B cell (primary cell): Measurements from ENCODE around the gene CHMP6. TPM values are rescaled to one million over a fixed set of nuclear protein-coding genes. Genes with fewer than 3 reads are reported as not detected.

Experiments used
- ATAC-seq: fragments of 200-7000 bp; cut with Tn5 transposase; one replicate; pipeline ENCODE4 v1.10.0; 2021; ENCODE audit warnings: low read depth, mild to moderate bottlenecking, moderate number of reproducible peaks, moderate library complexity
- CTCF ChIA-PET: fragments of 350-600 bp; sonication (Branson Sonifier 250); formaldehyde crosslinking; loops from one replicate; lab custom pipeline; 2021; ENCODE audit warnings: antibody characterized with exemption, inconsistent platforms; lab: Charles Lee
- POLR2A ChIA-PET: fragments of 350-600 bp; sonication (Branson Sonifier 250); formaldehyde crosslinking; loops from one replicate; lab custom pipeline; 2021; ENCODE audit warnings: antibody characterized with exemption; lab: Charles Lee
- DNase-seq: peaks from one replicate; pipeline ENCODE4 v3.0.0; 2013
- H2AFZ ChIP-seq: 2 replicates; pipeline ENCODE4 v1.6.1; 2012; ENCODE audit warnings: mild to moderate bottlenecking, low read depth, low read length; ENCODE audit not compliant: insufficient read depth, poor library complexity, severe bottlenecking
- H3K27ac ChIP-seq, 2 donors: 1 replicate in 1 of 2; 2 replicates in 1 of 2; pipeline ENCODE4 v1.5.1; 2012 to 2013; ENCODE audit warnings: low read length in 2 of 2, mild to moderate bottlenecking in 2 of 2, moderate library complexity in 1 of 2
- H3K27me3 ChIP-seq, 4 experiments: fragments of 200-600 bp in 1 of 4; sonication (generic) in 1 of 4; replicated peaks in 1 of 4; 1 replicate in 2 of 4; 2 replicates in 2 of 4; pipeline versions ENCODE4 v1.6.1 to v1.7.0; 2013 to 2016; ENCODE audit warnings: low read length in 3 of 4, mild to moderate bottlenecking in 2 of 4, mixed read lengths in 1 of 4, moderate library complexity in 1 of 4; ENCODE audit not compliant: insufficient read depth in 4 of 4, control insufficient read depth in 3 of 4; ENCODE audit errors: control extremely low read depth in 1 of 4
- H3K36me3 ChIP-seq, 2 experiments: replicated peaks in 1 of 2; 1 replicate in 1 of 2; 2 replicates in 1 of 2; pipeline versions ENCODE4 v1.6.1 to v1.7.1; 2013; ENCODE audit warnings: low read length in 1 of 2; ENCODE audit not compliant: insufficient read depth in 2 of 2, control insufficient read depth in 1 of 2; ENCODE audit errors: control extremely low read depth in 1 of 2, extremely low read depth in 1 of 2
- H3K4me1 ChIP-seq, 2 donors: fragments of 200-600 bp in 1 of 2; sonication (generic) in 1 of 2; 1 replicate in 1 of 2; 2 replicates in 1 of 2; pipeline versions ENCODE4 v1.5.1 to v1.6.1; 2013 to 2017; ENCODE audit warnings: low read length in 2 of 2; ENCODE audit not compliant: control insufficient read depth in 2 of 2, insufficient read depth in 2 of 2
- H3K4me2 ChIP-seq: replicated peaks from 2 replicates; pipeline ENCODE3; 2012; ENCODE audit warnings: mild to moderate bottlenecking, low read depth, low read length; ENCODE audit not compliant: poor library complexity, severe bottlenecking
- H3K4me3 ChIP-seq, 5 experiments: fragments of 200-600 bp in 1 of 5; sonication (generic) in 1 of 5; 1 replicate in 3 of 5; 2 replicates in 2 of 5; pipeline versions ENCODE4 v1.5.1 to v1.7.0; 2011 to 2016; ENCODE audit warnings: low read length in 4 of 5, mild to moderate bottlenecking in 4 of 5, low read depth in 2 of 5, control low read depth in 1 of 5, moderate library complexity in 1 of 5; ENCODE audit not compliant: insufficient read depth in 1 of 5; ENCODE audit errors: control extremely low read depth in 1 of 5, extremely low read depth in 1 of 5
- H3K79me2 ChIP-seq: fragments of 200-600 bp; sonication (generic); one replicate; pipeline ENCODE4 v1.6.0; 2016; ENCODE audit warnings: low read length; ENCODE audit not compliant: control insufficient read depth, insufficient read depth
- H3K9ac ChIP-seq: fragments of 200-600 bp; sonication (generic); 2 replicates; pipeline ENCODE4 v1.6.1; 2017; ENCODE audit warnings: mild to moderate bottlenecking, low read length, moderate library complexity
- H3K9me3 ChIP-seq, 3 donors: one replicate each; pipeline versions ENCODE4 v1.6.1 to v1.7.1; 2013; ENCODE audit warnings: low read length in 2 of 3; ENCODE audit not compliant: control insufficient read depth in 2 of 3, insufficient read depth in 1 of 3; ENCODE audit errors: control extremely low read depth in 1 of 3
- H4K20me1 ChIP-seq: 2 replicates; pipeline ENCODE4 v1.6.0; 2012; ENCODE audit warnings: mild to moderate bottlenecking, low read length; ENCODE audit not compliant: insufficient read depth, control insufficient read depth, poor library complexity, severe bottlenecking
- H3K27ac Mint-ChIP-seq: one replicate; pipeline ENCODE4 v1.8.0; 2021; ENCODE audit warnings: mixed read lengths
- H3K27me3 Mint-ChIP-seq: one replicate; pipeline ENCODE4 v1.8.0; 2021; ENCODE audit warnings: mixed read lengths
- H3K4me1 Mint-ChIP-seq: one replicate; pipeline ENCODE4 v1.8.0; 2021; ENCODE audit warnings: mixed read lengths
- H3K4me3 Mint-ChIP-seq: one replicate; pipeline ENCODE4 v1.8.0; 2021; ENCODE audit warnings: mixed read lengths
- H3K9me3 Mint-ChIP-seq: one replicate; pipeline ENCODE4 v1.8.0; 2022; ENCODE audit warnings: mixed read lengths; ENCODE audit not compliant: insufficient read depth
- EZH2 ChIP-seq: IDR thresholded peaks from 2 replicates; pipeline ENCODE4 v1.6.1; 2012; ENCODE audit warnings: borderline replicate concordance, low read depth, mild to moderate bottlenecking, moderate library complexity, low read length; ENCODE audit not compliant: insufficient read depth, poor library complexity, severe bottlenecking
- WGBS: methylation state at CpG from one replicate; pipeline ENCODE4 v1.1.5; 2013; ENCODE audit warnings: missing lambda C conversion rate; ENCODE audit not compliant: insufficient coverage; 5-methylcytosine and 5-hydroxymethylcytosine counted together
- intact Hi-C: fragments of 100-400 bp; cut with micrococcal nuclease; formaldehyde crosslinking; loops from one replicate; pipeline ENCODE4 v1.10.0; 2022
- polyA plus RNA-seq: library from polyadenylated mRNA; depleted of rRNA; stranded (reverse); fragments of >200 nt; gene quantifications from 2 replicates; pipeline ENCODE4 v1.2.3, GENCODE V29; 2012
- total RNA-seq, 2 donors: library from RNA; stranded (reverse); fragments of 120-200 nt in 1 of 2; gene quantifications; 1 replicate in 1 of 2; 2 replicates in 1 of 2; pipeline versions ENCODE4 v1.2.3 to v1.2.4, GENCODE V29; 2013 to 2022
- TF ChIP-seq, protein P1 (sequence below): fragments of 200-600 bp; IDR thresholded peaks from one replicate; pipeline ENCODE4 v1.8.0; 2022; ENCODE audit warnings: antibody characterized with exemption, mild to moderate bottlenecking

CHMP6 gene
- total and polyA plus RNA-seq, 2 donors (not counting 1 experiment from before 2014, with no cell fraction given) = 21.2 to 46.2 TPM

GRCh38 chr17:80986816-80987475 lies 4.7 kb upstream of the CHMP6 start:
- peak overlapping the region; percentile 72 for H3K27ac Mint-ChIP-seq
- no peaks in the 10 kb centered on the region for H3K27me3 ChIP-seq
- peak overlapping the region in 1 of 2 donors; percentile 59 for H3K27ac ChIP-seq
- no peaks in the 10 kb centered on the region for H3K9me3 Mint-ChIP-seq
- H3K4me2 ChIP-seq = peak overlapping the region; percentile 66
- POLR2A ChIA-PET = no interaction called here
- peak overlapping the region; percentile 32 for H3K4me3 Mint-ChIP-seq
- H3K4me1 Mint-ChIP-seq = peaks cover 33% of the 10 kb centered on the region
- no peaks in the 10 kb centered on the region for H3K27me3 Mint-ChIP-seq
- CTCF ChIA-PET = interaction anchor here (0.8 to 1.3 kb wide), 4 partner anchors 17 to 412 kb away, joined by 3 to 6 read pairs (median 4); no protein-coding TSS in a partner anchor
- 6% methylated on average over 16 of the region's 18 CpGs for WGBS
- H2AFZ ChIP-seq = peak overlapping the region; percentile 50
- H3K79me2 ChIP-seq = peaks cover 5% of the 10 kb centered on the region
- peak; percentile 16 for ATAC-seq
- intact Hi-C loops = loop anchor here (5.0 to 10.0 kb wide), 2 partner anchors 35 to 252 kb away; no protein-coding TSS in a partner anchor
- H3K4me3 ChIP-seq = no peak overlapping the region
- TF ChIP-seq, protein P1, sequence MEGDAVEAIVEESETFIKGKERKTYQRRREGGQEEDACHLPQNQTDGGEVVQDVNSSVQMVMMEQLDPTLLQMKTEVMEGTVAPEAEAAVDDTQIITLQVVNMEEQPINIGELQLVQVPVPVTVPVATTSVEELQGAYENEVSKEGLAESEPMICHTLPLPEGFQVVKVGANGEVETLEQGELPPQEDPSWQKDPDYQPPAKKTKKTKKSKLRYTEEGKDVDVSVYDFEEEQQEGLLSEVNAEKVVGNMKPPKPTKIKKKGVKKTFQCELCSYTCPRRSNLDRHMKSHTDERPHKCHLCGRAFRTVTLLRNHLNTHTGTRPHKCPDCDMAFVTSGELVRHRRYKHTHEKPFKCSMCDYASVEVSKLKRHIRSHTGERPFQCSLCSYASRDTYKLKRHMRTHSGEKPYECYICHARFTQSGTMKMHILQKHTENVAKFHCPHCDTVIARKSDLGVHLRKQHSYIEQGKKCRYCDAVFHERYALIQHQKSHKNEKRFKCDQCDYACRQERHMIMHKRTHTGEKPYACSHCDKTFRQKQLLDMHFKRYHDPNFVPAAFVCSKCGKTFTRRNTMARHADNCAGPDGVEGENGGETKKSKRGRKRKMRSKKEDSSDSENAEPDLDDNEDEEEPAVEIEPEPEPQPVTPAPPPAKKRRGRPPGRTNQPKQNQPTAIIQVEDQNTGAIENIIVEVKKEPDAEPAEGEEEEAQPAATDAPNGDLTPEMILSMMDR = no peak
- no peak for TF ChIP-seq EZH2
- H3K9ac ChIP-seq = no peak overlapping the region
- H3K36me3 ChIP-seq = no peaks in the 10 kb centered on the region
- no peaks in the 10 kb centered on the region for H3K9me3 ChIP-seq
- peak; percentile 41 for DNase-seq
- no peaks in the 10 kb centered on the region for H4K20me1 ChIP-seq
- H3K4me1 ChIP-seq = peaks cover 24 to 47% of the 10 kb centered on the region in 2 donors

DNA sequence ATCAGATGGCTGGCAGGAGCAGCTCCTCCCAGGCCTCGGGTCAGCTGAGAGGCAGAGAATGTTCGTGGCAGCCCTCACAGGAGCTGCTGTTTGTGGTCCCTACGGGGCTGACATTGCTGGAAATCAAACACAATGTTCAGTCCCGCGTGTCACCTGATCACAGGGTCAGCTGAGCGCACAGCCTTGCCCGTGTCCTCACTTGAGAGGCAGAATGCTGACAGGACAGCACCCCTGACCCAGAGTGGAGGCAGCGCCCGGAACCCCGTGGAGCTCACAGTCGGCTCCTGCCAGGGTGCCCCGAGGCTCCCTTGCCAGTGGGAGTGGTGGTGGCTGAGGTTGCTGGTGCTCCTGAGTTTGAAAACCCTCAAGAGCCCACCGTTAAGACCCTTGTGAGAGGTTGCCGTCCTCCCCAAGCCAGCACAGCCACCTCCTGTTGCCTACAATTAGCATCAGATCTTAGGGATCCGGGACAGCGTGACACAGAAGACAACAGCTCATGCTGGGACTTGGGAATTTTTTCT lies 3.6 kb upstream of the CHMP6 start:
- TF ChIP-seq, protein P1 = no peak
- no peak for TF ChIP-seq EZH2
- ATAC-seq (no peak), DNase-seq (peak; percentile 33)
- no peaks in the 10 kb centered on the region for H3K9me3 Mint-ChIP-seq
- Histone ChIP-seq H3K9me3 (no peaks in the 10 kb centered on the region), H3K27me3 (no peaks in the 10 kb centered on the region), H3K4me2 (peak overlapping the region; percentile 66), H3K36me3 (no peaks in the 10 kb centered on the region), H3K27ac (peak overlapping the region in 1 of 2 donors; percentile 29), H3K9ac (no peak overlapping the region), H4K20me1 (peaks cover 8% of the 10 kb centered on the region), H3K79me2 (peaks cover 5% of the 10 kb centered on the region), H3K4me3 (no peak overlapping the region), H2AFZ (peak overlapping the region; percentile 50), H3K4me1 (peaks cover 31 to 54% of the 10 kb centered on the region in 2 donors)
- H3K27ac Mint-ChIP-seq = peak overlapping the region; percentile 56
- ChIA-PET CTCF (interaction anchor here (0.6 to 2.7 kb wide), 12 partner anchors 9 to 562 kb away, joined by 3 to 25 read pairs (median 4); no protein-coding TSS in a partner anchor), POLR2A (no interaction called here)
- WGBS = 61% methylated on average over 16 of the region's 16 CpGs
- intact Hi-C loops = loop anchor here (5.0 to 10.0 kb wide), 2 partner anchors 34 to 253 kb away; no protein-coding TSS in a partner anchor
- H3K27me3 Mint-ChIP-seq = no peaks in the 10 kb centered on the region
- peak overlapping the region; percentile 57 for H3K4me3 Mint-ChIP-seq
- H3K4me1 Mint-ChIP-seq = peaks cover 38% of the 10 kb centered on the region
